ENCODE measurements around the gene NR1H2.

The NR1H2 gene

GRCh38 chr19:50356691-50357177, 19.5 kb upstream of the NR1H2 start:
- TF ChIP-seq, protein P1, sequence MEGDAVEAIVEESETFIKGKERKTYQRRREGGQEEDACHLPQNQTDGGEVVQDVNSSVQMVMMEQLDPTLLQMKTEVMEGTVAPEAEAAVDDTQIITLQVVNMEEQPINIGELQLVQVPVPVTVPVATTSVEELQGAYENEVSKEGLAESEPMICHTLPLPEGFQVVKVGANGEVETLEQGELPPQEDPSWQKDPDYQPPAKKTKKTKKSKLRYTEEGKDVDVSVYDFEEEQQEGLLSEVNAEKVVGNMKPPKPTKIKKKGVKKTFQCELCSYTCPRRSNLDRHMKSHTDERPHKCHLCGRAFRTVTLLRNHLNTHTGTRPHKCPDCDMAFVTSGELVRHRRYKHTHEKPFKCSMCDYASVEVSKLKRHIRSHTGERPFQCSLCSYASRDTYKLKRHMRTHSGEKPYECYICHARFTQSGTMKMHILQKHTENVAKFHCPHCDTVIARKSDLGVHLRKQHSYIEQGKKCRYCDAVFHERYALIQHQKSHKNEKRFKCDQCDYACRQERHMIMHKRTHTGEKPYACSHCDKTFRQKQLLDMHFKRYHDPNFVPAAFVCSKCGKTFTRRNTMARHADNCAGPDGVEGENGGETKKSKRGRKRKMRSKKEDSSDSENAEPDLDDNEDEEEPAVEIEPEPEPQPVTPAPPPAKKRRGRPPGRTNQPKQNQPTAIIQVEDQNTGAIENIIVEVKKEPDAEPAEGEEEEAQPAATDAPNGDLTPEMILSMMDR (conservative IDR thresholded peaks at IDR 0.05) = no peak
- H3K27ac ChIP-seq = no peak overlapping the region

- H3K27ac ChIP-seq = no peak overlapping the region
- TF ChIP-seq, protein P1 (conservative IDR thresholded peaks at IDR 0.05) = peak; percentile 92
- TF ChIP-seq ZFX (IDR thresholded peaks at IDR 0.05) = no peak
These were observed 18.8 kb upstream of the NR1H2 start for GRCh38 chr19:50357178-50358100.

DNA sequence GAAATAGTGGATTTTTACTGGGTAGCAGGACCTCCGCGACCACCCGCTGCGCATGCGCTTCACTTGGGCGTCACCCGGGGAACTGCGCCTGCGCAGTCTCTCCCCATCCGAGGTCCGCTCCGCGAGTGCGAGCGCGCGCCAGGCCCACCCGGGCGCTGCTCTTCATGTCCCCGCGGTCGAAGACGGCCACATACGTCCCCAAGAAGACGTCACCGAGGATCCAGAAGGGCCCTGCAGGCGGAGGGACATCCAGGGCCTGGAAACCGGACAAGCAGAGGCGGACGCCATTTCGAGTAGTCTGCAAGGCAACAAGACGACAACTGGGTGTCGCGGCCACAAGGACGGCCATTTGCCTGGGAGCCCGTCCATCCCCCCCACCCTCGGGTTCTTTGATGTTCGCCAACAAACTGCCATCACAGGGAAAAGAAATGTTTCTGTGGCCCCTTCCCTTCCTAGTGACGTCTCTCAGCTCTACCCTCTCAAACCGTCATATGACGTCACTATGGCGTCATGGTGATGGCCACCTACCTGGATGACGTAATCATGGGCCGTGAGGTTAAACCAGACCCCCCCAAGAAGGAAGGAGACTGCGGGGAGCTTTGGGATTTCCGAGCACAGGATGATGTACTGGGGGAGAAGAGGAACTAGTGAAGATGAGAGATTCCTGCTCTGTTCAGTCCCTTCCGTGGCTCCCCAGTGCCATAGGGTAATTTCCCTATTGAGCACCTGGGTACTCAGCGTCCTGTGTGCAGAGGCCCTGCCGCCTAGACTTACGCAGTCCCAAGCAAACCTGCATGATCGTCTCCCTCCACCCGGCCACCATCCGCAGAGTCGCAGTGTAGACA, 17.6 kb upstream of the NR1H2 start:
- H3K27ac ChIP-seq = no peak overlapping the region
- TF ChIP-seq, protein P1 (conservative IDR thresholded peaks at IDR 0.05) = no peak

DNA sequence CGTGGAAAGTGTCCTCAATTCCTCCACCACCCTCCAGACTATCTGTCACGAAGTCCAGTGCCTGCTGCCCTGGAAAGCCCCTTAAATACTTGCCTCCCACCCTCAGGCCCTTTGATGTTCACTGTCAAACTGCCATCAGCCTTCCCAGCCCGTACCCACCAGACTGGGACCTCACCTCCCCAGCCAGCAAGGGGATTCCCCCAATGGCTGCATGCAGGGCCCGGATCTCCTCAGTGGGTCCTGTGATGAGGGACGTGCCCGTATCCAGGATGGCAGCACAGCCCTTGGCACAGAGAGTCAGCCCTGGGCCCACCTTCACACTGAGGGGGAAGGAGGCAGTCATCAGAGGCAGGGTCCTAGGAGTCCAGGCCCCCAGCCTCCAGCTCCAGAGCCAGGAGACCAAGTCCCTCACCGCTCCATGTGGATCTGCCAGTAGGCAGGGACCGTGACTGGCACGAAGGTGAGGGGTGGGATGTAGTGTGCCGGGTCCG, 16.9 kb upstream of the NR1H2 start:
- no peak overlapping the region for H3K27ac ChIP-seq
- TF ChIP-seq, protein P1 (conservative IDR thresholded peaks at IDR 0.05) = no peak
- no peak for TF ChIP-seq ZFX (IDR thresholded peaks at IDR 0.05)

- TF ChIP-seq, protein P1 (conservative IDR thresholded peaks at IDR 0.05) = no peak
- no peak for TF ChIP-seq ZFX (IDR thresholded peaks at IDR 0.05)
- no peak overlapping the region for H3K27ac ChIP-seq
These were observed 14.8 kb upstream of the NR1H2 start for GRCh38 chr19:50361290-50362029.

- no peak overlapping the region for H3K27ac ChIP-seq
- TF ChIP-seq, protein P1 (conservative IDR thresholded peaks at IDR 0.05) = no peak
- no peak for TF ChIP-seq ZFX (IDR thresholded peaks at IDR 0.05)
These were observed 14.2 kb upstream of the NR1H2 start for GRCh38 chr19:50362030-50362412.

Measured in C4-2B (cell line).